ENCODE data around the gene SUMO3. TPM values are rescaled to one million over a fixed set of nuclear protein-coding genes. Genes with fewer than 3 reads are reported as not detected.

SUMO3 gene
- total RNA-seq, 1 donor from 2014 or later, result 69.0 TPM

- Mint-ChIP-seq H3K36me3 (ENCODE audit: low read depth, unreplicated experiment) (peaks cover 6% of the 10 kb centered on the region), H3K4me1 (ENCODE audit: unreplicated experiment) (peaks cover 21% of the 10 kb centered on the region), H3K9me3 (ENCODE audit: unreplicated experiment) (no peaks in the 10 kb centered on the region), H3K4me3 (ENCODE audit: unreplicated experiment) (peak within 1 kb of the TSS; percentile 95), H3K27ac (ENCODE audit: unreplicated experiment) (peak within 1 kb of the TSS; percentile 25), H3K27me3 (ENCODE audit: unreplicated experiment) (peaks cover 7% of the 10 kb centered on the region)
- TF ChIP-seq CTCF (IDR thresholded peaks at IDR 0.05; ENCODE audit: unreplicated experiment), result peak; percentile 4
- DNase-seq (ENCODE audit: low spot score), result peak; percentile 86
Measured at GRCh38 chr21:44801468-44802395, 16.1 kb downstream of the SUMO3 start, which contains the start of gene UBE2G2. TSS of gene UBE2G2 (minus strand) at chr21:44801820. CDS start at chr21:44801748, 72 bp downstream.

- Mint-ChIP-seq H3K27me3 (ENCODE audit: unreplicated experiment) (peaks cover 7% of the 10 kb centered on the region), H3K9me3 (ENCODE audit: unreplicated experiment) (no peaks in the 10 kb centered on the region), H3K36me3 (ENCODE audit: low read depth, unreplicated experiment) (peaks cover 6% of the 10 kb centered on the region), H3K4me1 (ENCODE audit: unreplicated experiment) (peaks cover 21% of the 10 kb centered on the region), H3K4me3 (ENCODE audit: unreplicated experiment) (peak overlapping the region; percentile 95), H3K27ac (ENCODE audit: unreplicated experiment) (no peak overlapping the region)
- TF ChIP-seq CTCF (IDR thresholded peaks at IDR 0.05; ENCODE audit: unreplicated experiment), result peak; percentile 29
- DNase-seq (ENCODE audit: low spot score), result no peak
Measured at GRCh38 chr21:44800971-44801467, 16.8 kb downstream of the SUMO3 start.

DNA sequence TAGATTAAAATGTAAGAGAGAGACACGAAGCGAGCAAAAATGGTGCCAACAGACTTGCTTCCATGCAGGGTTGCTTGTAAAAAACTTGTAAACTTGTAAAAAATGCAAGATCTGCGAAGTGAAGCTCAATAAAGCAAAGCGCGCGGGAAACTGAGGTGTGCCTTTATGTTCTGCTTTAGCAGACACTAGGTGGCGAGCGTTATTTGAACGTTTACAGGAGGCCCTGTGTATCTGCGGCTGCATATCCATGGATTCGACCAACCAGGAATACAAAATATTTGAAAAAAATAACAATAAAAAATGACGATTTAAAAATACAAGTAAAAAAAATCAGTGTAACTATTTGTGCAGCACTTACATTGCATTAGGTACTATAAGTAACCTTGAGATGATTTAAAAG lies 17.8 kb downstream of the SUMO3 start:
- peaks cover 21% of the 10 kb centered on the region for H3K4me1 Mint-ChIP-seq (ENCODE audit: unreplicated experiment)
- peaks cover 7% of the 10 kb centered on the region for H3K27me3 Mint-ChIP-seq (ENCODE audit: unreplicated experiment)
- H3K9me3 Mint-ChIP-seq (ENCODE audit: unreplicated experiment), result no peaks in the 10 kb centered on the region
- H3K4me3 Mint-ChIP-seq (ENCODE audit: unreplicated experiment), result peak overlapping the region; percentile 95
- no peak for TF ChIP-seq CTCF (IDR thresholded peaks at IDR 0.05; ENCODE audit: unreplicated experiment)
- DNase-seq (ENCODE audit: low spot score), result peak; percentile 36
- H3K27ac Mint-ChIP-seq (ENCODE audit: unreplicated experiment), result no peak overlapping the region
- H3K36me3 Mint-ChIP-seq (ENCODE audit: low read depth, unreplicated experiment), result no peaks in the 10 kb centered on the region

GRCh38 chr21:44799646-44800045 lies 18.2 kb downstream of the SUMO3 start:
- Mint-ChIP-seq H3K4me1 (ENCODE audit: unreplicated experiment) (peaks cover 18% of the 10 kb centered on the region), H3K9me3 (ENCODE audit: unreplicated experiment) (no peaks in the 10 kb centered on the region), H3K27me3 (ENCODE audit: unreplicated experiment) (peaks cover 7% of the 10 kb centered on the region), H3K4me3 (ENCODE audit: unreplicated experiment) (no peak overlapping the region), H3K27ac (ENCODE audit: unreplicated experiment) (no peak overlapping the region), H3K36me3 (ENCODE audit: low read depth, unreplicated experiment) (no peaks in the 10 kb centered on the region)
- DNase-seq (ENCODE audit: low spot score), result no peak
- TF ChIP-seq CTCF (IDR thresholded peaks at IDR 0.05; ENCODE audit: unreplicated experiment), result no peak

GRCh38 chr21:44797775-44798174 lies 20.1 kb downstream of the SUMO3 start:
- DNase-seq (ENCODE audit: low spot score), result no peak
- no peak overlapping the region for H3K27ac Mint-ChIP-seq (ENCODE audit: unreplicated experiment)
- no peak overlapping the region for H3K4me3 Mint-ChIP-seq (ENCODE audit: unreplicated experiment)
- no peaks in the 10 kb centered on the region for H3K36me3 Mint-ChIP-seq (ENCODE audit: low read depth, unreplicated experiment)
- H3K9me3 Mint-ChIP-seq (ENCODE audit: unreplicated experiment), result no peaks in the 10 kb centered on the region
- H3K4me1 Mint-ChIP-seq (ENCODE audit: unreplicated experiment), result peaks cover 13% of the 10 kb centered on the region
- TF ChIP-seq CTCF (IDR thresholded peaks at IDR 0.05; ENCODE audit: unreplicated experiment), result no peak
- peaks cover 2% of the 10 kb centered on the region for H3K27me3 Mint-ChIP-seq (ENCODE audit: unreplicated experiment)

All from endothelial cell (in vitro differentiated cells).